Measurements from ENCODE around the gene ERMN.

Gene ERMN

GRCh38 chr2:157363612-157364101 is 38.0 kb upstream of the ERMN start:
- TF ChIP-seq POLR2AphosphoS5 (IDR thresholded peaks at IDR 0.05; ENCODE audit: low read depth, low read length) (no peak), REST (IDR thresholded peaks at IDR 0.05; ENCODE audit: insufficient read depth in 1 of 2, low read depth in 2 of 2, low read length in 2 of 2) (no peak), FOXP2 (optimal IDR thresholded peaks at IDR 0.05; ENCODE audit: borderline replicate concordance, extremely low read depth, extremely low read length, insufficient read depth) (no peak)

- no peak for TF ChIP-seq FOXP2 (optimal IDR thresholded peaks at IDR 0.05; ENCODE audit: borderline replicate concordance, extremely low read depth, extremely low read length, insufficient read depth)
These were observed 37.0 kb upstream of the ERMN start for GRCh38 chr2:157362627-157363026.

- TF ChIP-seq FOXP2 (optimal IDR thresholded peaks at IDR 0.05; ENCODE audit: borderline replicate concordance, extremely low read depth, extremely low read length, insufficient read depth): no peak
- TF ChIP-seq REST (IDR thresholded peaks at IDR 0.05; ENCODE audit: insufficient read depth in 1 of 2, low read depth in 2 of 2, low read length in 2 of 2): no peak
- TF ChIP-seq TAF1 (IDR thresholded peaks at IDR 0.05; ENCODE audit: borderline replicate concordance, insufficient read depth, low read length): no peak
- TF ChIP-seq SIN3A (IDR thresholded peaks at IDR 0.05; ENCODE audit: borderline replicate concordance, insufficient read depth, low read length): no peak
- TF ChIP-seq POLR2AphosphoS5 (IDR thresholded peaks at IDR 0.05; ENCODE audit: low read depth, low read length): no peak
These were observed 35.9 kb upstream of the ERMN start for GRCh38 chr2:157361526-157361925.

GRCh38 chr2:157359628-157360027 is 34.0 kb upstream of the ERMN start:
- TF ChIP-seq POLR2AphosphoS5 (IDR thresholded peaks at IDR 0.05; ENCODE audit: low read depth, low read length) (no peak), REST (IDR thresholded peaks at IDR 0.05; ENCODE audit: insufficient read depth in 1 of 2, low read depth in 2 of 2, low read length in 2 of 2) (no peak), FOXP2 (optimal IDR thresholded peaks at IDR 0.05; ENCODE audit: borderline replicate concordance, extremely low read depth, extremely low read length, insufficient read depth) (no peak), SIN3A (IDR thresholded peaks at IDR 0.05; ENCODE audit: borderline replicate concordance, insufficient read depth, low read length) (no peak), TAF1 (IDR thresholded peaks at IDR 0.05; ENCODE audit: borderline replicate concordance, insufficient read depth, low read length) (no peak)

GRCh38 chr2:157355618-157356017 is 30.0 kb upstream of the ERMN start:
- TF ChIP-seq REST (IDR thresholded peaks at IDR 0.05; ENCODE audit: insufficient read depth in 1 of 2, low read depth in 2 of 2, low read length in 2 of 2) (no peak), POLR2AphosphoS5 (IDR thresholded peaks at IDR 0.05; ENCODE audit: low read depth, low read length) (no peak), SIN3A (IDR thresholded peaks at IDR 0.05; ENCODE audit: borderline replicate concordance, insufficient read depth, low read length) (no peak), TAF1 (IDR thresholded peaks at IDR 0.05; ENCODE audit: borderline replicate concordance, insufficient read depth, low read length) (no peak), FOXP2 (optimal IDR thresholded peaks at IDR 0.05; ENCODE audit: borderline replicate concordance, extremely low read depth, extremely low read length, insufficient read depth) (no peak)
